Endothelial cell of umbilical vein (primary cell): ENCODE results near the gene HOXC13. TPM values are rescaled to one million over a fixed set of nuclear protein-coding genes. Genes with fewer than 3 reads are reported as not detected.

ENCODE experiments used
- BruUV-seq: library from RNA; stranded (reverse); fragments of 400-500 nt; replicated peaks from 2 replicates; lab custom pipeline; 2021; lab: Mats Ljungman, UMichigan
- CTCF ChIA-PET: fragments of 300-600, 350-600 bp; sonication (Branson Sonifier 250); formaldehyde crosslinking; loops from one replicate; lab custom pipeline; 2021; ENCODE audit warnings: antibody characterized with exemption, inconsistent platforms; lab: Charles Lee
- POLR2A ChIA-PET: fragments of 300-600, 350-600 bp; sonication (Branson Sonifier 250); formaldehyde crosslinking; loops from one replicate; lab custom pipeline; 2021; ENCODE audit warnings: antibody characterized with exemption, inconsistent platforms; lab: Charles Lee
- DNase-seq: peaks from one replicate; pipeline ENCODE4 v3.0.0-alpha.2; 2011; ENCODE audit warnings: low read depth, low spot score
- FAIRE-seq: peaks from 2 replicates; lab custom pipeline; 2011; peaks lifted over from hg19 to GRCh38; lab: Jason Lieb, UNC
- H2AFZ ChIP-seq: 2 replicates; pipeline ENCODE4 v1.6.0; 2012; ENCODE audit warnings: low read depth, low read length, control low read depth, inconsistent platforms
- H3K27ac ChIP-seq: 2 replicates; pipeline ENCODE4 v1.5.1; 2011; ENCODE audit warnings: low read depth, mild to moderate bottlenecking, control low read depth, low read length, moderate library complexity; ENCODE audit not compliant: insufficient read depth
- H3K27me3 ChIP-seq, 2 experiments: 2 replicates each; pipeline versions ENCODE4 v1.6.0 to v1.6.1; 2011; ENCODE audit warnings: low read length in 2 of 2, mixed read lengths in 1 of 2; ENCODE audit not compliant: control insufficient read depth in 2 of 2, insufficient read depth in 2 of 2
- H3K36me3 ChIP-seq, 2 experiments: 2 replicates in 1 of 2; 3 replicates in 1 of 2; pipeline ENCODE4 v1.5.1; 2011; ENCODE audit warnings: low read length in 2 of 2, mild to moderate bottlenecking in 1 of 2, moderate library complexity in 1 of 2; ENCODE audit not compliant: control insufficient read depth in 2 of 2, insufficient read depth in 2 of 2; ENCODE audit errors: extremely low read depth in 1 of 2
- H3K4me1 ChIP-seq: 3 replicates; pipeline ENCODE4 v1.5.1; 2011; ENCODE audit warnings: mild to moderate bottlenecking, low read length; ENCODE audit not compliant: control insufficient read depth, insufficient read depth; ENCODE audit errors: extremely low read depth
- H3K4me2 ChIP-seq: 2 replicates; pipeline ENCODE4 v1.6.1; 2011; ENCODE audit warnings: low read length, control low read depth, mixed read lengths; ENCODE audit not compliant: insufficient read depth
- H3K4me3 ChIP-seq, 3 experiments: fragments of 200-600 bp in 1 of 3; sonication (generic), shearing (Covaris generic) in 1 of 3; replicated peaks in 1 of 3; 2 replicates each; pipeline ENCODE4 v1.5.1; 2011 to 2016; ENCODE audit warnings: control low read depth in 3 of 3, low read length in 3 of 3, mild to moderate bottlenecking in 2 of 3, inconsistent platforms in 1 of 3, low read depth in 1 of 3, moderate library complexity in 1 of 3; ENCODE audit not compliant: insufficient read depth in 1 of 3
- H3K79me2 ChIP-seq: 2 replicates; pipeline ENCODE4 v1.6.0; 2012; ENCODE audit warnings: low read length, inconsistent platforms; ENCODE audit not compliant: control insufficient read depth, insufficient read depth
- H3K9ac ChIP-seq: replicated peaks from 2 replicates; pipeline ENCODE3; 2011; ENCODE audit warnings: low read length, control low read depth; ENCODE audit not compliant: insufficient read depth; ENCODE audit errors: extremely low read depth
- H3K9me1 ChIP-seq: replicated peaks from 3 replicates; pipeline ENCODE4 v1.6.0; 2011; ENCODE audit warnings: mild to moderate bottlenecking, low read length; ENCODE audit not compliant: control insufficient read depth, insufficient read depth; ENCODE audit errors: extremely low read depth
- H3K9me3 ChIP-seq: replicated peaks from 2 replicates; pipeline ENCODE4 v1.5.1; 2012; ENCODE audit warnings: low read length, inconsistent platforms; ENCODE audit not compliant: control insufficient read depth, insufficient read depth
- H4K20me1 ChIP-seq: replicated peaks from 2 replicates; pipeline ENCODE3; 2011; ENCODE audit warnings: mild to moderate bottlenecking, low read length; ENCODE audit not compliant: control insufficient read depth, insufficient read depth; ENCODE audit errors: extremely low read depth
- CTCF ChIP-seq, 2 donors: IDR thresholded peaks; 1 replicate in 1 of 2; 2 replicates in 1 of 2; pipeline ENCODE4 v1.5.1; 2011; ENCODE audit warnings: low read length in 2 of 2, mild to moderate bottlenecking in 2 of 2, moderate library complexity in 2 of 2, control low read depth in 1 of 2, inconsistent platforms in 1 of 2, low read depth in 1 of 2; ENCODE audit not compliant: insufficient read depth in 1 of 2; ENCODE audit errors: extremely low read depth in 1 of 2
- EZH2 ChIP-seq: IDR thresholded peaks from 2 replicates; pipeline ENCODE4 v1.6.1; 2012; ENCODE audit warnings: borderline replicate concordance, low read depth, mild to moderate bottlenecking, moderate library complexity, low read length, inconsistent platforms; ENCODE audit not compliant: severe bottlenecking
- FOS ChIP-seq: IDR thresholded peaks from 2 replicates; pipeline ENCODE4 v1.6.1; 2011; ENCODE audit warnings: mild to moderate bottlenecking, low read length, moderate library complexity, borderline replicate concordance; ENCODE audit not compliant: insufficient read depth
- GATA2 ChIP-seq: IDR thresholded peaks from 2 replicates; pipeline ENCODE4 v1.7.0; 2011; ENCODE audit warnings: low read depth, mild to moderate bottlenecking, moderate library complexity, mixed read lengths, low read length; ENCODE audit not compliant: insufficient read length, insufficient read depth
- JUN ChIP-seq: IDR thresholded peaks from 2 replicates; pipeline ENCODE4 v1.6.1; 2011; ENCODE audit warnings: borderline replicate concordance, low read depth; ENCODE audit not compliant: insufficient read length, insufficient read depth
- MYC ChIP-seq: IDR thresholded peaks from one replicate; pipeline ENCODE4 v1.6.1; 2011; ENCODE audit warnings: mild to moderate bottlenecking, low read depth, low read length
- POLR2A ChIP-seq: IDR thresholded peaks from 2 replicates; pipeline ENCODE4 v1.6.1; 2012; ENCODE audit warnings: low read depth, mild to moderate bottlenecking, control low read depth, low read length
- POLR2AphosphoS5 ChIP-seq: IDR thresholded peaks from 2 replicates; pipeline ENCODE4 v1.6.1; 2012; ENCODE audit warnings: low read depth, mild to moderate bottlenecking, control low read depth, low read length, moderate library complexity; ENCODE audit not compliant: insufficient read depth
- dilution Hi-C: fragments of 300-500 bp; cut with MboI; formaldehyde crosslinking; loops from one replicate; pipeline ENCODE4 v1.15.0; 2019; ENCODE audit warnings: low sequenced_read_pairs; ENCODE audit not compliant: extremely low pct_ligation_motif_present
- intact Hi-C: fragments of 100-400 bp; cut with micrococcal nuclease; formaldehyde crosslinking; loops from one replicate; pipeline ENCODE4 v1.10.0; 2022
- polyA plus RNA-seq, 4 experiments: library from polyadenylated mRNA; depleted of rRNA in 3 of 4; stranded (reverse) in 3 of 4; unstranded in 1 of 4; fragments of >200 nt; gene quantifications; 2 replicates each; pipeline versions ENCODE4 v1.2.1 to v1.2.3, GENCODE V29; 2011 to 2012; ENCODE audit warnings: missing spikeins in 1 of 4
- total RNA-seq: library from RNA; stranded (reverse); gene quantifications from 2 replicates; pipeline ENCODE4 v1.2.3, GENCODE V29; 2021
- TF ChIP-seq, protein P1 (sequence below): IDR thresholded peaks from 2 replicates; pipeline ENCODE4 v1.6.1; 2011; ENCODE audit not compliant: insufficient read depth, insufficient read length

The HOXC13 gene
- total and polyA plus RNA-seq, 2 donors (not counting 3 experiments of a cell fraction or from before 2014, with no cell fraction given) = not detected

GRCh38 chr12:53948650-53949593 is 10.3 kb downstream of the HOXC13 start:
- TF ChIP-seq GATA2 (no peak), POLR2AphosphoS5 (no peak), JUN (no peak), FOS (no peak), EZH2 (no peak), CTCF (IDR thresholded peaks at IDR 0.05; ENCODE audit: extremely low read depth in 1 of 2, insufficient read depth in 1 of 2, low read depth in 1 of 2, low read length in 2 of 2) (no peak), MYC (no peak), POLR2A (no peak)
- TF ChIP-seq, protein P1, sequence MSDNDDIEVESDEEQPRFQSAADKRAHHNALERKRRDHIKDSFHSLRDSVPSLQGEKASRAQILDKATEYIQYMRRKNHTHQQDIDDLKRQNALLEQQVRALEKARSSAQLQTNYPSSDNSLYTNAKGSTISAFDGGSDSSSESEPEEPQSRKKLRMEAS = no peak
- POLR2A ChIA-PET = no interaction called here
- Histone ChIP-seq H3K79me2 (no peaks in the 10 kb centered on the region), H3K4me1 (no peaks in the 10 kb centered on the region), H3K27ac (no peak overlapping the region), H3K36me3 (no peaks in the 10 kb centered on the region), H3K4me3 (no peak overlapping the region), H3K9me1 (no peaks in the 10 kb centered on the region), H3K4me2 (no peak overlapping the region), H3K27me3 (peaks cover 95 to 97% of the 10 kb centered on the region in 2 experiments), H3K9ac (no peak overlapping the region), H4K20me1 (no peaks in the 10 kb centered on the region), H2AFZ (no peak overlapping the region), H3K9me3 (no peaks in the 10 kb centered on the region)
- CTCF ChIA-PET = no interaction called here
- no peak for DNase-seq
- no TSS peak for BruUV-seq
- intact Hi-C loops (no loop called here), dilution Hi-C loops (no loop called here)
- no peak for FAIRE-seq
